ENCODE measurements around the gene FGD4. TPM values are rescaled to one million over a fixed set of nuclear protein-coding genes. Genes with fewer than 3 reads are reported as not detected.

Gene FGD4
- total RNA-seq, 1 experiment from 2014 or later: 54.3 TPM

- TF ChIP-seq CTCF (conservative IDR thresholded peaks at IDR 0.05): no peak
These were observed 63.5 kb downstream of the FGD4 start for GRCh38 chr12:32462908-32463307.

More at GRCh38 chr12:32462908-32463307, 63.5 kb downstream of the FGD4 start:
- Mint-ChIP-seq H3K36me3 (ENCODE audit: insufficient read depth in 1 of 3, low read depth in 3 of 3) (peaks cover 23 to 61% (median 53%) of the 10 kb centered on the region in 3 experiments), H3K4me3 (no peak overlapping the region), H3K9me3 (no peaks in the 10 kb centered on the region), H3K4me1 (peaks cover 33 to 35% of the 10 kb centered on the region in 2 experiments), H3K27ac (peak overlapping the region in 2 of 3 experiments; percentile 76 to 86; a peak in 3 of 7 replicates), H3K27me3 (ENCODE audit: low read depth) (no peaks in the 10 kb centered on the region)
- H4K8ac ChIP-seq (replicated peaks; ENCODE audit: insufficient read length, low read depth, low read length): no peak overlapping the region
- H2BK20ac ChIP-seq (ENCODE audit: low read depth, low read length, poor library complexity, severe bottlenecking): no peak overlapping the region
- H3K23ac ChIP-seq (ENCODE audit: insufficient read length, low read depth, low read length): no peak overlapping the region
- H2BK12ac ChIP-seq (ENCODE audit: insufficient read length, low read depth, low read length): no peak overlapping the region
- peaks cover 16% of the 10 kb centered on the region for H3K79me1 ChIP-seq (ENCODE audit: insufficient read depth, low read depth, low read length, poor library complexity, severe bottlenecking)
- WGBS (ENCODE audit: extremely low coverage, insufficient read length, low lambda C conversion rate): no CpG with 5 or more reads among the region's 2 CpGs
- no peak overlapping the region for H3K27ac ChIP-seq (ENCODE audit: insufficient read length, low read depth, low read length)
- H4K20me1 ChIP-seq (ENCODE audit: control insufficient read depth, insufficient read depth, insufficient read length): no peaks in the 10 kb centered on the region
- H2AK5ac ChIP-seq (ENCODE audit: insufficient read length, low read length): no peak overlapping the region
- H2AFZ ChIP-seq (ENCODE audit: low read length): no peak overlapping the region
- H3K4ac ChIP-seq (ENCODE audit: low read depth, low read length): no peak overlapping the region
- no peak overlapping the region for H2BK15ac ChIP-seq (ENCODE audit: low read depth, low read length)
- no peak overlapping the region for H2BK120ac ChIP-seq (ENCODE audit: low read depth, low read length, poor library complexity, severe bottlenecking)
- H3K27me3 ChIP-seq (ENCODE audit: insufficient read depth, low read length): no peaks in the 10 kb centered on the region
- no peaks in the 10 kb centered on the region for H3K23me2 ChIP-seq (ENCODE audit: insufficient read length, low read depth, low read length, poor library complexity, severe bottlenecking)
- H3K56ac ChIP-seq (ENCODE audit: insufficient read length, low read depth, low read length): no peak overlapping the region
- H3T11ph ChIP-seq (ENCODE audit: low read length): no peak overlapping the region
- no peak overlapping the region for H3K9ac ChIP-seq (ENCODE audit: extremely low read depth, insufficient read length, low read length)
- no peak overlapping the region for H4K91ac ChIP-seq (ENCODE audit: insufficient read length, low read depth, low read length)
- H3K14ac ChIP-seq (ENCODE audit: insufficient read depth, low read length): no peak overlapping the region
- H3K9me3 ChIP-seq (ENCODE audit: control insufficient read depth, low read depth, low read length): no peaks in the 10 kb centered on the region
- no peak overlapping the region for H4K5ac ChIP-seq (ENCODE audit: insufficient read length, low read depth, low read length)
- H2BK5ac ChIP-seq (ENCODE audit: insufficient read length, low read length): no peak overlapping the region
- peaks cover 24% of the 10 kb centered on the region; the same call in 1 of the 2 replicates for H3K79me2 ChIP-seq (ENCODE audit: insufficient read depth, low read length)
- DNase-seq: no peak
- H3K18ac ChIP-seq (ENCODE audit: insufficient read length, low read depth, low read length): no peak overlapping the region
- no peaks in the 10 kb centered on the region; the same call in 1 of the 2 replicates for H3K4me1 ChIP-seq (ENCODE audit: insufficient read depth, low read length)
- H3K4me2 ChIP-seq (ENCODE audit: insufficient read depth, insufficient read length, low read length): no peak overlapping the region
